Suprapubic skin (tissue), 4 donors: Measurements from ENCODE around the gene PLA1A. TPM values are rescaled to one million over a fixed set of nuclear protein-coding genes. Genes with fewer than 3 reads are reported as not detected.

Experiments
- DNase-seq, 2 donors: peaks; one replicate each; pipeline ENCODE4 v3.0.0-alpha.2; 2019; ENCODE audit warnings: low spot score in 2 of 2
- H3K27ac ChIP-seq: fragments of 200-600 bp; sonication (generic); one replicate; pipeline ENCODE4 v1.5.1; 2019
- H3K27me3 ChIP-seq: fragments of 200-600 bp; sonication (generic); one replicate; pipeline ENCODE4 v1.5.1; 2019
- H3K36me3 ChIP-seq: fragments of 200-600 bp; sonication (generic); one replicate; pipeline ENCODE4 v1.5.1; 2019
- H3K4me1 ChIP-seq: fragments of 200-600 bp; sonication (generic); one replicate; pipeline ENCODE4 v1.5.1; 2019
- H3K4me3 ChIP-seq: fragments of 200-600 bp; sonication (generic); one replicate; pipeline ENCODE4 v1.5.1; 2019; ENCODE audit warnings: mild to moderate bottlenecking
- H3K9me3 ChIP-seq: fragments of 200-600 bp; sonication (generic); one replicate; pipeline ENCODE4 v1.5.1; 2019
- CTCF ChIP-seq, 2 donors: fragments of 200-600 bp in 1 of 2; fragments of 450-650 bp in 1 of 2; sonication (generic) in 1 of 2; IDR thresholded peaks; one replicate each; pipeline ENCODE4 v1.5.1; 2016 to 2019; ENCODE audit warnings: antibody characterized with exemption in 2 of 2, mild to moderate bottlenecking in 1 of 2, moderate library complexity in 1 of 2
- EP300 ChIP-seq: sonication (generic); formaldehyde crosslinking; IDR thresholded peaks from one replicate; pipeline ENCODE4 v1.6.1; 2017; ENCODE audit warnings: antibody characterized with exemption
- POLR2A ChIP-seq, 2 donors: fragments of 450-650 bp; IDR thresholded peaks; one replicate each; pipeline ENCODE4 v1.6.1; 2017; ENCODE audit warnings: antibody characterized with exemption in 2 of 2, mild to moderate bottlenecking in 2 of 2, moderate library complexity in 2 of 2
- POLR2AphosphoS5 ChIP-seq, 3 donors: sonication (generic); formaldehyde crosslinking; IDR thresholded peaks; one replicate each; pipeline ENCODE4 v1.6.1; 2017; ENCODE audit warnings: antibody characterized with exemption in 3 of 3
- WGBS: methylation state at CpG from one replicate; pipeline ENCODE4 v1.1.5; 2018; 5-methylcytosine and 5-hydroxymethylcytosine counted together
- total RNA-seq, 4 donors: library from RNA; depleted of rRNA; stranded (reverse); fragments of >200 nt; gene quantifications; one replicate each; pipeline ENCODE4 v1.1.0, GENCODE V29; 2016

The PLA1A gene
- total RNA-seq, 4 donors from 2014 or later, result 0.39 to 1.8 (median 1.4) TPM; not detected in 1

- TF ChIP-seq POLR2AphosphoS5 (IDR thresholded peaks at IDR 0.05) (no peak), CTCF (IDR thresholded peaks at IDR 0.05) (no peak), EP300 (no peak), POLR2A (IDR thresholded peaks at IDR 0.05) (no peak)
- DNase-seq, result no peak
- Histone ChIP-seq H3K4me3 (no peak overlapping the region), H3K36me3 (no peaks in the 10 kb centered on the region), H3K27me3 (no peaks in the 10 kb centered on the region), H3K9me3 (no peaks in the 10 kb centered on the region), H3K4me1 (no peaks in the 10 kb centered on the region), H3K27ac (no peak overlapping the region)
- 71% methylated on average over 5 of the region's 5 CpGs for WGBS
These were observed 43.8 kb upstream of the PLA1A start for GRCh38 chr3:119553823-119554415.

- Histone ChIP-seq H3K4me1 (no peaks in the 10 kb centered on the region), H3K4me3 (no peak overlapping the region), H3K27ac (no peak overlapping the region), H3K27me3 (no peaks in the 10 kb centered on the region), H3K9me3 (no peaks in the 10 kb centered on the region), H3K36me3 (no peaks in the 10 kb centered on the region)
- DNase-seq, result no peak
- WGBS, result 56% methylated on average over 4 of the region's 4 CpGs
- TF ChIP-seq POLR2AphosphoS5 (IDR thresholded peaks at IDR 0.05) (no peak), EP300 (no peak), POLR2A (IDR thresholded peaks at IDR 0.05) (no peak), CTCF (IDR thresholded peaks at IDR 0.05) (no peak)
These were observed 42.4 kb upstream of the PLA1A start for GRCh38 chr3:119555309-119555735.

- Histone ChIP-seq H3K4me3 (no peak overlapping the region), H3K9me3 (no peaks in the 10 kb centered on the region), H3K27ac (no peak overlapping the region), H3K27me3 (no peaks in the 10 kb centered on the region), H3K4me1 (no peaks in the 10 kb centered on the region), H3K36me3 (no peaks in the 10 kb centered on the region)
- no CpG with 5 or more reads among the region's 1 CpG for WGBS
- DNase-seq, result no peak
- no peak for TF ChIP-seq EP300
- TF ChIP-seq POLR2A (IDR thresholded peaks at IDR 0.05), result no peak
- TF ChIP-seq CTCF (IDR thresholded peaks at IDR 0.05), result no peak
- TF ChIP-seq POLR2AphosphoS5 (IDR thresholded peaks at IDR 0.05), result no peak
These were observed 41.8 kb upstream of the PLA1A start for GRCh38 chr3:119555929-119556328.

- H3K27ac ChIP-seq, result no peak overlapping the region
- TF ChIP-seq POLR2AphosphoS5 (IDR thresholded peaks at IDR 0.05), result no peak
- TF ChIP-seq POLR2A (IDR thresholded peaks at IDR 0.05), result no peak
- TF ChIP-seq EP300, result no peak
- TF ChIP-seq CTCF (IDR thresholded peaks at IDR 0.05), result no peak
- no peaks in the 10 kb centered on the region for H3K27me3 ChIP-seq
- H3K9me3 ChIP-seq, result no peaks in the 10 kb centered on the region
- WGBS, result 89% methylated on average over 7 of the region's 7 CpGs
- H3K4me1 ChIP-seq, result no peaks in the 10 kb centered on the region
- H3K36me3 ChIP-seq, result no peaks in the 10 kb centered on the region
- no peak overlapping the region for H3K4me3 ChIP-seq
- no peak for DNase-seq
These were observed 40.4 kb upstream of the PLA1A start for GRCh38 chr3:119557192-119557876.

- no peak for TF ChIP-seq POLR2A (IDR thresholded peaks at IDR 0.05)
- no peak for TF ChIP-seq CTCF (IDR thresholded peaks at IDR 0.05)
- no peaks in the 10 kb centered on the region for H3K9me3 ChIP-seq
- no peak overlapping the region for H3K27ac ChIP-seq
- 57% methylated on average over 3 of the region's 3 CpGs for WGBS
- DNase-seq, result no peak
- H3K4me3 ChIP-seq, result no peak overlapping the region
- H3K4me1 ChIP-seq, result no peaks in the 10 kb centered on the region
- no peaks in the 10 kb centered on the region for H3K27me3 ChIP-seq
- no peaks in the 10 kb centered on the region for H3K36me3 ChIP-seq
These were observed 39.8 kb upstream of the PLA1A start for GRCh38 chr3:119557877-119558269.
